K562 (cell line): Measurements from ENCODE around the gene ARHGAP4. TPM values are rescaled to one million over a fixed set of nuclear protein-coding genes. Genes with fewer than 3 reads are reported as not detected.

Experiments
- BCLAF1 ChIP-seq, 2 experiments: fragments of 450-650 bp in 1 of 2; IDR thresholded peaks; 2 replicates each; pipeline ENCODE4 v1.6.1; 2011 to 2017; ENCODE audit warnings: low read depth in 2 of 2, antibody characterized with exemption in 1 of 2, borderline replicate concordance in 1 of 2, low read length in 1 of 2, mild to moderate bottlenecking in 1 of 2, mixed read lengths in 1 of 2; ENCODE audit not compliant: control insufficient read depth in 1 of 2
- FOXP4 ChIP-seq: sonication (generic); formaldehyde crosslinking; IDR thresholded peaks from 2 replicates; pipeline ENCODE4 v1.8.0; 2022; ENCODE audit warnings: mild to moderate bottlenecking, missing genetic modification reagents, borderline replicate concordance
- MED1 ChIP-seq: sonication (generic); formaldehyde crosslinking; IDR thresholded peaks from 2 replicates; pipeline ENCODE4 v1.8.1; 2023; ENCODE audit warnings: missing genetic modification reagents, borderline replicate concordance
- NFE2L1 ChIP-seq: fragments of 450-650 bp; IDR thresholded peaks from 2 replicates; pipeline ENCODE4 v1.6.1; 2016; ENCODE audit warnings: missing genetic modification characterization, low read depth, mild to moderate bottlenecking, missing compliant biosample characterization, moderate library complexity, borderline replicate concordance
- POLR2G ChIP-seq: fragments of 200-400 bp; formaldehyde crosslinking; IDR thresholded peaks from 2 replicates; pipeline ENCODE4 v1.6.1; 2017; ENCODE audit warnings: low read depth, mild to moderate bottlenecking, antibody characterized with exemption, low read length, moderate library complexity
- RNF219 ChIP-seq: fragments of 250-450 bp; sonication (Bioruptor Pico); IDR thresholded peaks from 2 replicates; pipeline ENCODE4 v1.5.0; 2022; ENCODE audit warnings: mild to moderate bottlenecking
- SRSF1 ChIP-seq: fragments of 200-400 bp; formaldehyde crosslinking; IDR thresholded peaks from 2 replicates; pipeline ENCODE4 v1.6.1; 2017; ENCODE audit warnings: mild to moderate bottlenecking, low read depth, low read length, moderate library complexity
- ZNF511 ChIP-seq: sonication (generic); formaldehyde crosslinking; IDR thresholded peaks from 2 replicates; pipeline ENCODE4 v1.8.0; 2022; ENCODE audit warnings: mild to moderate bottlenecking, missing genetic modification reagents
- polyA plus RNA-seq, 8 experiments: library from polyadenylated mRNA; depleted of rRNA in 4 of 8; stranded (reverse) in 5 of 8; unstranded in 3 of 8; fragments of >200 nt; fragmentation: Nextera tagmentation in 2 of 8; fragmentation: Illumina TruSeq in 1 of 8; extraction: Ambion mirVana in 2 of 8; extraction: Trizol in 1 of 8; gene quantifications; 2 replicates each; pipeline versions ENCODE4 v1.2.1 to v1.2.3, GENCODE V29; 2011 to 2014; ENCODE audit warnings: inconsistent platforms in 1 of 8, missing spikeins in 1 of 8
- total RNA-seq, 7 experiments: library from RNA; depleted of rRNA in 6 of 7; stranded (reverse); fragments of >200 nt in 6 of 7; fragmentation: Illumina TruSeq in 2 of 7; extraction: Trizol in 2 of 7; gene quantifications; 2 replicates each; pipeline versions ENCODE4 v1.2.1 to v1.2.3, GENCODE V29; 2011 to 2021; ENCODE audit warnings: low replicate concordance in 1 of 7

Gene ARHGAP4
- total and polyA plus RNA-seq, 9 of the 15 experiments (the other 6 are each of a cell fraction or from before 2014, with no cell fraction given) = 0.30 to 81.8 (median 13.5) TPM

GRCh38 chrX:153927672-153927921 is 1.5 kb upstream of the ARHGAP4 start (continued):
- TF ChIP-seq POLR2G = peak; percentile 70
- TF ChIP-seq SRSF1 = no peak
- no peak for TF ChIP-seq RNF219
- no peak for TF ChIP-seq BCLAF1 (IDR thresholded peaks at IDR 0.05; ENCODE audit: borderline replicate concordance in 1 of 2, control insufficient read depth in 1 of 2, low read depth in 2 of 2, low read length in 1 of 2)
- TF ChIP-seq MED1 (CRISPR knock-in tag) = 0 out of 2 replicates have a peak, but pooled peaks have one; percentile 88
- TF ChIP-seq ZNF511 (CRISPR knock-in tag) = no peak
- no peak for TF ChIP-seq NFE2L1 (tag)
- 0 out of 2 replicates have a peak, but pooled peaks have one; percentile 39 for TF ChIP-seq FOXP4 (CRISPR knock-in tag)
